Measurements from ENCODE around the gene ZNF217.
"Not testable (repeated sequence)": the region's sequence is repeated elsewhere in the genome, so short reads cannot be mapped to it uniquely, and the experiment has no call there.

ZNF217 gene

GRCh38 chr20:53593466-53594007, at the start of gene ZNF217:
Gene ZNF217 (minus strand): TSS chr20:53593839. CDS start chr20:53582826, 11,013 bp downstream.
- not testable (repeated sequence) for DNase-seq (ENCODE audit: low read depth, low spot score)

GRCh38 chr20:53643031-53643832, 49.6 kb upstream of the ZNF217 start:
- no peak for DNase-seq (ENCODE audit: low read depth, low spot score)

- DNase-seq (ENCODE audit: low read depth, low spot score): no peak
Observed at GRCh38 chr20:53642196-53643030, 48.8 kb upstream of the ZNF217 start.

GRCh38 chr20:53639647-53640440, 46.2 kb upstream of the ZNF217 start:
- DNase-seq (ENCODE audit: low read depth, low spot score): no peak

GRCh38 chr20:53639128-53639527, 45.5 kb upstream of the ZNF217 start:
- DNase-seq (ENCODE audit: low read depth, low spot score): no peak

GRCh38 chr20:53637310-53637709, 43.7 kb upstream of the ZNF217 start:
- DNase-seq (ENCODE audit: low read depth, low spot score): not testable (repeated sequence)

GRCh38 chr20:53636540-53637097, 43.0 kb upstream of the ZNF217 start:
- no peak for DNase-seq (ENCODE audit: low read depth, low spot score)

- no peak for DNase-seq (ENCODE audit: low read depth, low spot score)
Observed at GRCh38 chr20:53635221-53635620, 41.6 kb upstream of the ZNF217 start.

- no peak for DNase-seq (ENCODE audit: low read depth, low spot score)
Observed at GRCh38 chr20:53631909-53632662, 38.4 kb upstream of the ZNF217 start.

GRCh38 chr20:53629436-53629835, 35.8 kb upstream of the ZNF217 start:
- no peak for DNase-seq (ENCODE audit: low read depth, low spot score)

- not testable (repeated sequence) for DNase-seq (ENCODE audit: low read depth, low spot score)
Observed at GRCh38 chr20:53628758-53629157, 35.1 kb upstream of the ZNF217 start.

GRCh38 chr20:53628076-53628475, 34.4 kb upstream of the ZNF217 start:
- no peak for DNase-seq (ENCODE audit: low read depth, low spot score)

GRCh38 chr20:53627001-53627400, 33.4 kb upstream of the ZNF217 start:
- not testable (repeated sequence) for DNase-seq (ENCODE audit: low read depth, low spot score)

GRCh38 chr20:53626584-53626983, 32.9 kb upstream of the ZNF217 start:
- DNase-seq (ENCODE audit: low read depth, low spot score): no peak

- DNase-seq (ENCODE audit: low read depth, low spot score): no peak
Observed at GRCh38 chr20:53625311-53626129, 31.9 kb upstream of the ZNF217 start.

GRCh38 chr20:53624927-53625250, 31.2 kb upstream of the ZNF217 start:
- not testable (repeated sequence) for DNase-seq (ENCODE audit: low read depth, low spot score)

GRCh38 chr20:53623454-53624211, 30.0 kb upstream of the ZNF217 start:
- no peak for DNase-seq (ENCODE audit: low read depth, low spot score)

- no peak for DNase-seq (ENCODE audit: low read depth, low spot score)
Observed at GRCh38 chr20:53623134-53623453, 29.5 kb upstream of the ZNF217 start.

Measured in brain pericyte (primary cell).